ENCODE measurements around the gene ANKRD50. TPM values are rescaled to one million over a fixed set of nuclear protein-coding genes. Genes with fewer than 3 reads are reported as not detected.

Gene ANKRD50, protein sequence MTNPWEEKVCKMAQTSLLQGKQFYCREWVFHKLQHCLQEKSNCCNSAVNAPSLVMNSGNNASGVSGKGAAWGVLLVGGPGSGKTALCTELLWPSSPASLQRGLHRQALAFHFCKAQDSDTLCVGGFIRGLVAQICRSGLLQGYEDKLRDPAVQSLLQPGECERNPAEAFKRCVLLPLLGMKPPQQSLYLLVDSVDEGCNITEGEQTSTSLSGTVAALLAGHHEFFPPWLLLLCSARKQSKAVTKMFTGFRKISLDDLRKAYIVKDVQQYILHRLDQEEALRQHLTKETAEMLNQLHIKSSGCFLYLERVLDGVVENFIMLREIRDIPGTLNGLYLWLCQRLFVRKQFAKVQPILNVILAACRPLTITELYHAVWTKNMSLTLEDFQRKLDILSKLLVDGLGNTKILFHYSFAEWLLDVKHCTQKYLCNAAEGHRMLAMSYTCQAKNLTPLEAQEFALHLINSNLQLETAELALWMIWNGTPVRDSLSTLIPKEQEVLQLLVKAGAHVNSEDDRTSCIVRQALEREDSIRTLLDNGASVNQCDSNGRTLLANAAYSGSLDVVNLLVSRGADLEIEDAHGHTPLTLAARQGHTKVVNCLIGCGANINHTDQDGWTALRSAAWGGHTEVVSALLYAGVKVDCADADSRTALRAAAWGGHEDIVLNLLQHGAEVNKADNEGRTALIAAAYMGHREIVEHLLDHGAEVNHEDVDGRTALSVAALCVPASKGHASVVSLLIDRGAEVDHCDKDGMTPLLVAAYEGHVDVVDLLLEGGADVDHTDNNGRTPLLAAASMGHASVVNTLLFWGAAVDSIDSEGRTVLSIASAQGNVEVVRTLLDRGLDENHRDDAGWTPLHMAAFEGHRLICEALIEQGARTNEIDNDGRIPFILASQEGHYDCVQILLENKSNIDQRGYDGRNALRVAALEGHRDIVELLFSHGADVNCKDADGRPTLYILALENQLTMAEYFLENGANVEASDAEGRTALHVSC (N-terminal part only)
- total RNA-seq (2021; ENCODE audit: unreplicated experiment) (14.3 TPM), Bru-seq, nascent RNA (percentile 89 among the genes with signal in this experiment), BruChase-seq, experiment 1, labeled RNA remaining after a 2-hour chase (percentile 94 among the genes with signal in this experiment), BruChase-seq, experiment 2, labeled RNA remaining after a 6-hour chase (percentile 77 among the genes with signal in this experiment)
- 8.0 TPM for polyA plus RNA-seq (2012; ENCODE audit: insufficient read length)
- long read RNA-seq, full-length matches to known transcripts, result 16 of 45 reads
- long read RNA-seq, partial matches to known transcripts, result 22 of 45 reads
- long read RNA-seq, other reads (novel, unspliced or antisense), result 7 of 45 reads

DNA sequence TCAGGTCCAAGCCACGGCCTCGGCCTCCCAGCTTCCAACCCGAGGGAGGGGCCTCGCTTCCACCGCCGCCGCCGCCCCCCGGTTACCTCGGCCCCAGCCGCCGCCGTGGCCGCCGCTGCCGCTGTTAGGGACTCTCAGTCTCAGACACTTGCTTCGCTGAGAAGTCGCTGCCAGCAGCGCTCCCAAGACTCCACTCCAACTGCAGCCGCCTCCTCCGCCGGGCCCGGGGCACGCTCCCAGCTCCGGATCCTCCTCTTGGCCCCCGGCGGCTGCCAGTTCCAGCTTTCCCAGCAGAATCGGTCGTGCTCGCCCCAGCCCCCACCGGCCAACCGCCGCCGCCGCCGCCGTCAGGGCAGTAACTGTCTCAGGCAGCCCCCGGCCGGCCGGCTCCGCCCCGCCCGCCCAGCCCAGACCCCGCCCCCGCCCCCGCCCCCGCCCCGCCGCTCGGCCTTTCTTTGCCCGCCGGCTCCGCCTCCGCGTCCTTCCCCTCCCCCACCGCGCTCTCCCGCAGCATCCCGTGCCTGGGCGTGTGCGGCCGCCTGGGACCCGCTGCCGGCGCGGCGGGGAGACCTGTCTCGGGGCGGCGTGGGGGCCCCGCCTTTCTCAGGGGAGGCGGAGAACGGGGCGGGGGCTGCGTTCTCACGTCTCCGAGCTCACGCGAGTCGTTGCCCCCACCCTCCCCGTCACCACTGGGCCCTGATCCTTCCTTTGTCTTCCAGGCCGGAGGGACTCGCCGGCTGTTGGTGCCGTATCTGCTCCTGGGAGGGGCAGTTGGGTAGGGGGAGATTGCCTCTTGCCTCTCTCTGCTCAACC is at the start of gene ANKRD50:
ANKRD50 (minus strand) TSS at position 361 of the 813 bp plus-strand sequence. CDS start 2,221 bp downstream, outside the sequence.
- POLR2A ChIA-PET, result interaction anchor here (0.6 to 0.8 kb wide), 2 partner anchors 141 to 629 kb away, joined by 3 read pairs; no protein-coding TSS in a partner anchor
- in situ Hi-C loops (cut with HindIII; ENCODE audit: low pct_unique_long_range_greater_than_20kb, low sequenced_read_pairs), result no loop called here
- peaks cover 24% of the 10 kb centered on the region for H3K4me1 ChIP-seq (ENCODE audit: control insufficient read depth, insufficient read depth, low read length)
- CTCF ChIA-PET, result no interaction called here
- no peaks in the 10 kb centered on the region for H3K27me3 ChIP-seq (ENCODE audit: control insufficient read depth, insufficient read depth, low read length)
- TF ChIP-seq, protein P1, sequence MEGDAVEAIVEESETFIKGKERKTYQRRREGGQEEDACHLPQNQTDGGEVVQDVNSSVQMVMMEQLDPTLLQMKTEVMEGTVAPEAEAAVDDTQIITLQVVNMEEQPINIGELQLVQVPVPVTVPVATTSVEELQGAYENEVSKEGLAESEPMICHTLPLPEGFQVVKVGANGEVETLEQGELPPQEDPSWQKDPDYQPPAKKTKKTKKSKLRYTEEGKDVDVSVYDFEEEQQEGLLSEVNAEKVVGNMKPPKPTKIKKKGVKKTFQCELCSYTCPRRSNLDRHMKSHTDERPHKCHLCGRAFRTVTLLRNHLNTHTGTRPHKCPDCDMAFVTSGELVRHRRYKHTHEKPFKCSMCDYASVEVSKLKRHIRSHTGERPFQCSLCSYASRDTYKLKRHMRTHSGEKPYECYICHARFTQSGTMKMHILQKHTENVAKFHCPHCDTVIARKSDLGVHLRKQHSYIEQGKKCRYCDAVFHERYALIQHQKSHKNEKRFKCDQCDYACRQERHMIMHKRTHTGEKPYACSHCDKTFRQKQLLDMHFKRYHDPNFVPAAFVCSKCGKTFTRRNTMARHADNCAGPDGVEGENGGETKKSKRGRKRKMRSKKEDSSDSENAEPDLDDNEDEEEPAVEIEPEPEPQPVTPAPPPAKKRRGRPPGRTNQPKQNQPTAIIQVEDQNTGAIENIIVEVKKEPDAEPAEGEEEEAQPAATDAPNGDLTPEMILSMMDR (IDR thresholded peaks at IDR 0.05), result no peak
- TF ChIP-seq SIN3A (IDR thresholded peaks at IDR 0.05; ENCODE audit: borderline replicate concordance, insufficient read depth, low read depth, low read length) (peak; percentile 76; the same call in 1 of the 2 replicates), POLR2AphosphoS5 (IDR thresholded peaks at IDR 0.05; ENCODE audit: low read depth, low read length) (peak; percentile 47)
- H3K27ac ChIP-seq (ENCODE audit: low read length), result peak within 1 kb of the TSS; percentile 96
- intact Hi-C loops (cut with micrococcal nuclease; ENCODE audit: unreplicated experiment), result loop anchor here (10.0 kb wide), 1 partner anchor 522 kb away; no protein-coding TSS in a partner anchor
- H3K4me3 ChIP-seq (ENCODE audit: low read depth in 2 of 2, low read length in 2 of 2), result peak within 1 kb of the TSS; percentile 54 to 87
- DNase-seq (ENCODE audit: low read depth, low spot score) (no peak), ATAC-seq (peak; percentile 89)
- no peaks in the 10 kb centered on the region; the same call in none of the 2 replicates for H3K36me3 ChIP-seq (ENCODE audit: control insufficient read depth, insufficient read depth, low read length)
- no peaks in the 10 kb centered on the region for H3K9me3 ChIP-seq (ENCODE audit: control insufficient read depth, insufficient read depth, low read depth, low read length)
- no TSS peak for BruUV-seq (replicated peaks)

DNA sequence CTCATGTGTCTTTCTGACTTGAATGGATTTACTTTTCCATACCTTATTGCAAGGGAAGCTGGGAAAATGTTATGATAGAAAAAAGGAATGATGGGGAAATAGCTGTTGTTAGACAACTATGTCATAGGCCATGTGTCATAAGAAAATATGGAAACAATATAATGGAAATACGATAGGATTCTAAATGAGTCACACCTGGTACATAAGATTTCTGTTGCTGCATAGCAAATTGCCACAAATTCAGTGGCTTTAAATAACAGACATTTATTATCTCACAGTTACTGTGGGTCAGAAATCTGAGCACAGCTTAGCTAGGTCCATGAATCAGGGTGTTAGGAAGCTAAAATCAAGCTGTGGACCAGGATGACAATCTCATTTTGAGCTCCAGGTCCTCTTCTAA is 44.6 kb upstream of the ANKRD50 start:
- ChIA-PET CTCF (no interaction called here), POLR2A (no interaction called here)
- DNase-seq (ENCODE audit: low read depth, low spot score), result no peak

More for the DNA sequence above, 44.6 kb upstream of the ANKRD50 start:
- H3K27me3 ChIP-seq (ENCODE audit: control insufficient read depth, insufficient read depth, low read length), result no peaks in the 10 kb centered on the region
- intact Hi-C loops (cut with micrococcal nuclease; ENCODE audit: unreplicated experiment) (no loop called here), in situ Hi-C loops (cut with HindIII; ENCODE audit: low pct_unique_long_range_greater_than_20kb, low sequenced_read_pairs) (no loop called here)
- no TSS peak for BruUV-seq (replicated peaks)
- no peaks in the 10 kb centered on the region for H3K9me3 ChIP-seq (ENCODE audit: control insufficient read depth, insufficient read depth, low read depth, low read length)
- H3K36me3 ChIP-seq (ENCODE audit: control insufficient read depth, insufficient read depth, low read length), result no peaks in the 10 kb centered on the region
- no peak overlapping the region for H3K27ac ChIP-seq (ENCODE audit: low read length)
- no peak overlapping the region for H3K4me3 ChIP-seq (ENCODE audit: low read depth in 2 of 2, low read length in 2 of 2)
- ATAC-seq, result no peak
- no peaks in the 10 kb centered on the region for H3K4me1 ChIP-seq (ENCODE audit: control insufficient read depth, insufficient read depth, low read length)
- TF ChIP-seq TCF7L2 (IDR thresholded peaks at IDR 0.05; ENCODE audit: low read depth, low read length), result no peak
- TF ChIP-seq SIN3A (IDR thresholded peaks at IDR 0.05; ENCODE audit: borderline replicate concordance, insufficient read depth, low read depth, low read length), result no peak
- TF ChIP-seq, protein P2, sequence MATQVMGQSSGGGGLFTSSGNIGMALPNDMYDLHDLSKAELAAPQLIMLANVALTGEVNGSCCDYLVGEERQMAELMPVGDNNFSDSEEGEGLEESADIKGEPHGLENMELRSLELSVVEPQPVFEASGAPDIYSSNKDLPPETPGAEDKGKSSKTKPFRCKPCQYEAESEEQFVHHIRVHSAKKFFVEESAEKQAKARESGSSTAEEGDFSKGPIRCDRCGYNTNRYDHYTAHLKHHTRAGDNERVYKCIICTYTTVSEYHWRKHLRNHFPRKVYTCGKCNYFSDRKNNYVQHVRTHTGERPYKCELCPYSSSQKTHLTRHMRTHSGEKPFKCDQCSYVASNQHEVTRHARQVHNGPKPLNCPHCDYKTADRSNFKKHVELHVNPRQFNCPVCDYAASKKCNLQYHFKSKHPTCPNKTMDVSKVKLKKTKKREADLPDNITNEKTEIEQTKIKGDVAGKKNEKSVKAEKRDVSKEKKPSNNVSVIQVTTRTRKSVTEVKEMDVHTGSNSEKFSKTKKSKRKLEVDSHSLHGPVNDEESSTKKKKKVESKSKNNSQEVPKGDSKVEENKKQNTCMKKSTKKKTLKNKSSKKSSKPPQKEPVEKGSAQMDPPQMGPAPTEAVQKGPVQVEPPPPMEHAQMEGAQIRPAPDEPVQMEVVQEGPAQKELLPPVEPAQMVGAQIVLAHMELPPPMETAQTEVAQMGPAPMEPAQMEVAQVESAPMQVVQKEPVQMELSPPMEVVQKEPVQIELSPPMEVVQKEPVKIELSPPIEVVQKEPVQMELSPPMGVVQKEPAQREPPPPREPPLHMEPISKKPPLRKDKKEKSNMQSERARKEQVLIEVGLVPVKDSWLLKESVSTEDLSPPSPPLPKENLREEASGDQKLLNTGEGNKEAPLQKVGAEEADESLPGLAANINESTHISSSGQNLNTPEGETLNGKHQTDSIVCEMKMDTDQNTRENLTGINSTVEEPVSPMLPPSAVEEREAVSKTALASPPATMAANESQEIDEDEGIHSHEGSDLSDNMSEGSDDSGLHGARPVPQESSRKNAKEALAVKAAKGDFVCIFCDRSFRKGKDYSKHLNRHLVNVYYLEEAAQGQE (IDR thresholded peaks at IDR 0.05; ENCODE audit: insufficient read depth in 1 of 2, low read depth in 2 of 2, low read length in 1 of 2), result no peak
- TF ChIP-seq POLR2AphosphoS5 (IDR thresholded peaks at IDR 0.05; ENCODE audit: low read depth, low read length), result no peak
- TF ChIP-seq, protein P1 (IDR thresholded peaks at IDR 0.05), result no peak

Measured in Panc1 (cell line).